Inflammatory macrophage treated with lipopolysaccharide for 4 hours (primary cell): ENCODE results near the gene FXYD4.
"Not testable (repeated sequence)": the region's sequence is repeated elsewhere in the genome, so short reads cannot be mapped to it uniquely, and the experiment has no call there.

ENCODE experiments used
- DNase-seq: peaks from one replicate; pipeline ENCODE4 v3.0.0-alpha.2; 2020

The FXYD4 gene, protein sequence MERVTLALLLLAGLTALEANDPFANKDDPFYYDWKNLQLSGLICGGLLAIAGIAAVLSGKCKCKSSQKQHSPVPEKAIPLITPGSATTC

DNA sequence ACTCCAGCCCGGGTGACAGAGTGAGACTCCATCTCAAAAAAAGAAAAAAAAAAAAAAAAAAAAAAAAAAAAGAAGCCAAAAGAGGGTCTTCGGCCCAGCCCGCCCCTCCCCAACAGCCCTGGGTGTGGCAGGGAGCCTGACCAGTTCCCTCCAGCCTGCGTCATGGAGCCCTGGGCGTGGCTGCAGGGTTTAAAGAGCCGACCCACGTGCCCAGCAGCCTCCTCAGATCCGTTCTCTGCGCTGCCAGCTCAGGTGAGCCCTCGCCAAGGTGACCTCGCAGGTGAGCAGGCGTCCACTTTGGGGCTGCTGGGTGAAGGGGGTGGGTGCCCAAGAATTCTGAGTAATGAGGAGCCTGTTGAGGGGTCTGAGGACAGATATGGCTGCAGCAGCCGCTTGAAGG, at the start of gene FXYD4:
FXYD4 (plus strand) TSS at position 219 of the 400 bp plus-strand sequence. CDS start 2,111 bp downstream, outside the sequence.
- no peak for DNase-seq

DNA sequence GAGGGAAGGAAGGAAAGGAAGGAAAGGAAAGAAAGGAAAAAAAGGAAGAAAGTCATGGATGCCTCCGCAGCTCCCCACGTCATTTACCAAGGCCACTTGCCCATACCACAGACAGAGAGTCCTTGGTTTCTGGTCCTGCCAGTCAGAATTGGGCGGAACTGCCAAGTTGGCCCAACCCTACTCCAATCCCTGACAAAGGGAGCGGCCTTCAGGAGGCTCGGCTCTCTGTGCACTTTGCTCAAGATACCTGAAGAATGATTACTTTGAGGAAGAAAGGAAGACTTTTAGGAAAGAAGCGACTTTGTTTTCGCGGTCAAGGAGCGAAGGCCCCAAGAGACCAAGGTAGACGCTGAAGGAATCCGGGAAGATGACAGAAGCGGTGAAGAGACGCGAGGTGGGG, 49.1 kb upstream of the FXYD4 start:
- no peak for DNase-seq

DNA sequence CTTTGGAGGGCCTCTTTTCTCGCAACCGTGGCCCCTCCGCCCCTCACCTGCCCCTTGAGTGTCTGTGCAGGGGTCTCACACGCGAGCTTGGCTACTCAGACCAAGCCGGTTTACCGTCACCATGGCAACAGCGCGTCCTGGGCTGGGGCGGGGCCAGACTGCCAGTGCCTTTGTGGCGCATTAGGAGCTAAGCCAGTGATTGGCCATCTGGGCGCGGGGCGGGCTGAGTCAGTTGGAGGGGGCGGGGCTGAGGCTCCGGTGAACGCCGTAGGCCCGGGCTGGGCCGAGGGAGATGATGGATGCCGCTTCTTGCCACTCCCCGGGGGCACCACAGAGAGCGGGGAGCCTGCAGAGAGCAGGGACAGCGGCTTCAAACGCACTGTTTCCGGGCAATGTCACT, 48.7 kb upstream of the FXYD4 start:
- peak; percentile 78 for DNase-seq

DNA sequence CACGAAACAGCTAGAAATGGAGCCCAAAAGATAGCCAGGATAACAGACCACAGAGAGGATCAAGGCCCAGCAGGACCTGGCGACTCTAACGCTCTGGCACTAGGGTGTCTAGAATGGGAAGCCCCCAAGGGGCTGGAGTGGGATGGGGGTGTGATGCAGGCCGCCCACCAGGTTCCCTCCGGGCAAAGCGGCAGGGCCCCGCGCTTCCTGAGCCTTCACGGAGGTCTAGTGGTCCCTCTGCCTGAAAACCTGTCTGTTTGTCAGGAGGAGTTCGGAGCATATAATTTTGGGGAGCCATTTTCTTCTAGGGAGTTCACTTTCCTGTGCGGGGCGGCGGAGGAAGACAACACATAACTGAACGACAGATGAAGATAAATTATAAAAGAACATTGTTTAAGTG, 48.2 kb upstream of the FXYD4 start:
- DNase-seq, result no peak

DNA sequence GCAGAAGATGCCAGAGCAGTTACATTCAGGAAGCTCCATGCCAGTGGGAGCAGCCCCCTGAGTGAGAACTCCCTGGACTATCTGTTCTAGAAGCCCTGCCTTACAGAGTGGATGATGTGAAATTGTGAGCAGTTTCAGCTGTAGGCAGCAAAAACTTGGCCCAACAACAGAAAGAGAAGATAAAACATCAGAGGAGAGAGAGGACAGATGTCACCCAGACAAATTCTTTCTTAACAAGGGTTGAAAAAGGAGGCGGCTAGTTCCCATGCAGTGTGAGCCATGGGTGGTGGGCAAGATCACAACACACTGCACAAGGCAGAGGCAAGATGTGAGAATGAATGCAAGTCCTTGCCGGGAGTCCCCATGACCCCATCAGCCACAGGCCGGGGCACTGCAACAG, 46.6 kb upstream of the FXYD4 start:
- DNase-seq, result no peak

DNA sequence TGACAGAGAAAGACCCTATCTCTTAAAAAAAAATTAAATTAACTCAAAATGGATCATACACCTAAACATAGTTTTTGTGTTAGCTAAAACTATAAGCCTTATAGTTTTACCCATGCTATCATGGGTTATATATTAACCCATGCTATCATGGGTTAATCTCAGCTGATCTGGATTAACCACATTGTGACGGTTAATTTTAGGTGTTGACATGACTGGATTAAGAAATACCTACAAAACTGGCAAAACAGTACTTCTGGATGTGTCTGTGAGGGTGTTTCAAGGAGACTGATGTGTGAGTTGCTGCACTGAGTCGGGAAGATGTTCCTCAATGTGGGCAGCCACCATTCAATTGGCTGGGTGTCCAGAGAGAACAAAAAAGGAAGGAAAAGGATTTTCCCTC, 44.3 kb upstream of the FXYD4 start:
- DNase-seq, result no peak

DNA sequence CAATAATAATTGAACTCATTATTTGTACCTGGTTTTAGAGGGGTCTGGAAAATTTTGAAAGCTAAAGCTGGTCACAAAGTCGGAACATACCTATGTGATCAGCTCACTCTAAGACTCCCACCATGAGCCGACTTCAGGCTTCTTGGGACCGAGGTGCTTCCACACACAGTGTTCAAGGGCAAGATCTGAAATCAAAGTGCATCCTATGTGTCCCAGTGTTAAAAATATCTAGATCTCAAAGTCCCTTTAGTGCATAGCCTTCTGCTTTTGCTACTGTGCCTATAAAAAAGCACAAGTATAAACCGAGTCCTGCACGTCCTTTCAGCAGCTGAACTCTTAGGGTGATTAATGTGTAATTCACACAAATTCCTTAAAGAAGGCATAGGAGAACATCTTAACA, 43.5 kb upstream of the FXYD4 start:
- no peak for DNase-seq

DNA sequence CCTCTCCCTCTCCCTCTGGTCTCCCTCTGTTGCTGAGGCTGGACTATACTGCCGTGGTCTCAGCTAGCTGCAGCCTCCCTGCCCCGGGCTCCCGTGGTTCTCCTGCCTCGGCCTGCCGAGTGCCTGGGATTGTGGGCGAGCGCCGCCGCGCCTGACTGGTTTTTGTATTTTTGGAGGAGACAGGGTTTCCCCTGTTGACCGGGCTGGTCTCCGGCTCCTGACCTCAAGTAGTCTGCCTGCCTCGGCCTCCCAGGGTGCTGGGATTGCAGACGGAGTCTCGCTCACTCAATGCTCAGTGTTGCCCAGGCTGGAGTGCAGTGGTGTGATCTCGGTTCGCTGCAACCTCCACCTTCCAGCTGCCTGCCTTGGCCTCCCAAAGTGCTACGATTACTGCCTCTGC, 42.6 kb upstream of the FXYD4 start:
- not testable (repeated sequence) for DNase-seq

DNA sequence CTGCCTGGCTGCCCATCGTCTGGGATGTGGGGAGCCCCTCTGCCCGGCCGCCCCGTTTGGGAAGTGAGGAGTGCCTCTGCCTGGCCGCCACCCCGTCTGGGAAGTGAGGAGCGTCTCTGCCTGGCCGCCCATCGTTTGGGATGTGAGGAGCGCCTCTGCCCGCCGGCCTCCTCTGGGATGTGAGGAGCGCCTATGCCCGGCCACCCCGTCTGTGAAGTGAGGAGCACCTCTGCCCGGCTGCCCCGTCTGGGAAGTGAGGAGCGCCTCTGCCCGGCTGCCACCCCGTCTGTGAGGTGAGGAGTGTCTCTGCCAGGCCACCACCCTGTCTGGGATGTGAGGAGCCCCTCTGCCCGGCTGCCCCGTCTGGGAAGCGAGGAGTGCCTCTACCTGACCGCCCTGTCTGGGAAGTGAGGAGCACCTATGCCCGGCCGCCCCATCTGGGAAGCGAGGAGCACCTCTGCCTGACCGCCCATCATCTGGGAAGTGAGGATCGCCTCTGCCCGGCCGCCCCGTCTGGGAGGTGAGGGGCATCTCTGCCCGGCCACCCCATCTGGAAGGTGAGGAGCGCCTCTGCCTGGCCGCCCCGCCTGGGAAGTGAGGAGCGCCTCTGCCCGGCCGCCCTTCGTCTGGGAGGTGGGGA, 42.1 kb upstream of the FXYD4 start:
- DNase-seq, result not testable (repeated sequence)

DNA sequence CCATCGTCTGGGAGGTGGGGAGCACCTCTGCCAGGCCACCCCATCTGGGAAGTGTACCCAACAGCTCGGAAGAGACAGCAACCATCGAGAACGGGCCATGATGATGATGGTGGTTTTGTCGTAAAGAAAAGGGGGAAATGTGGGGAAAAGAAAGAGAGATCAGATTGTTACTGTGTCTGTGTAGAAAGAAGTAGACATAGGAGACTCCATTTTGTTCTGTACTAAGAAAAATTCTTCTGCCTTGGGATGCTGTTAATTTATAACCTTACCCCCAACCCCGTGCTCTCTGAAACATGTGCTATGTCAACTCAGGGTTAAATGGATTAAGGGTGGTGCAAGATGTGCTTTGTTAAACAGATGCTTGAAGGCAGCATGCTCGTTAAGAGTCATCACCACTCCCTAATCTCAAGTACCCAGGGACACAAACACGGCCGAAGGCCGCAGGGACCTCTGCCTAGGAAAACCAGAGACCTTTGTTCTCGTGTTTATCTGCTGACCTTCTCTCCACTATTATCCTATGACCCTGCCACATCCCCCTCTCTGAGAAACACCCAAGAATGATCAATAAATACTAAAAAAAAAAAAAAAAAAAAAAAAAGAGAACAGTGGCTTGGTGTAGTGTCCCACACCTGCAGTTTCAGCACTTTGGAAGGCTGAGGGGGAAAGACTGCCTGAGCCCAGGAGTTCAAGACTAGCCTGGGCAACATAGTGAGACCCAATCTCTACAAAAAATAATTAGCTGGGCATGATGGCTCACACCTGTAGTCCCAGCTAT, 41.2 kb upstream of the FXYD4 start:
- DNase-seq, result not testable (repeated sequence)

DNA sequence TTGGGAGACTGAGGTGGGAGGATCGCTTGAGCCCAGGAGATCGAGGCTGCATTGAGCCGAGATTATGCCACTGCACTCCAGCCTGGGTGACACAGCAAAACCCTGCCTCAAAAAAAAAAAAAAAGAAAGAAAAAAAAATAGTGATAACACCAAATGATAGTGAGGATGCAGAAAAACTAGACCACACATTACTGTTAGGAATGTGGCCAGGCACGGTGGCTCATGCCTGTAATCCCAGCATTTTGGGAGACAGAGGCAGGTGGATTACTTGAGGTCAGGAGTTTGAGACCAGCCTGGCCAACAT, 40.7 kb upstream of the FXYD4 start:
- DNase-seq, result not testable (repeated sequence)

DNA sequence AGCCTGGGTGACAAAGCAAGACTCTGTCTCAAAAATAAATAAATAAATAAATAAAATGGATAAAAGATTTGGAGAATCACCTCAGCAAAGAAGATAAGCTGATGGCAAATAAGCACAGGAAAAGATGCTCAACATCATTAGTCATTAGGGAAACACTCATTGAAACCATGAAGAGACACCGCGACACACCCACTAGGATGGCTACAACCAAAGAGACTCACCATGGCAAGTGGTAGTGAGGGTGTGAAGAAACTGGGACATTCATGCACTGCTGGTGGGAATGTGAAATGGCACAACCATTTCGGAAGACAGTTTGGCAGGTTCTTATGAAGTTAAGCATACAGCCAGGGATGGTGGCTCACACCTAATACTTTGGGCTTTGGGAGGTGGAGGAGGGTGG, 37.8 kb upstream of the FXYD4 start:
- no peak for DNase-seq

DNA sequence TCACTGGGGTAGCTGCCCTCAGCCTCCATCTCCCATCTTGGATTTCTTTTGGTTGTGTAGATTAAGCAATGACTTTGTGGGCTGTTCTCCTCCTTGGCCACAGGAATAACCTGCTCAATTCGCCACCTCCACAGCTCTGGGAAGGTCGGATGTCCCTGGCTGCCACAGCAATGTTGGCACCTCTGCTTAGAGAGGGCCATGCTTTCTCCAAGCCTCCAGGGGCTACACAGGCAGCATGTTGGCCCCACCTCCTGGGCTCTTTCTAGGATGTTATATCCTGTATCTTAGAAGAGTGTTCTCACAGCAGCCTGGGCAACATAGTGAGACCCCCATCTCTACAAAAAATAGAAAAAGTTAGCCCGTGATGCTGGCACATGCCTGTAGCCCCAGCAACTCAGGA, 35.4 kb upstream of the FXYD4 start:
- no peak for DNase-seq

DNA sequence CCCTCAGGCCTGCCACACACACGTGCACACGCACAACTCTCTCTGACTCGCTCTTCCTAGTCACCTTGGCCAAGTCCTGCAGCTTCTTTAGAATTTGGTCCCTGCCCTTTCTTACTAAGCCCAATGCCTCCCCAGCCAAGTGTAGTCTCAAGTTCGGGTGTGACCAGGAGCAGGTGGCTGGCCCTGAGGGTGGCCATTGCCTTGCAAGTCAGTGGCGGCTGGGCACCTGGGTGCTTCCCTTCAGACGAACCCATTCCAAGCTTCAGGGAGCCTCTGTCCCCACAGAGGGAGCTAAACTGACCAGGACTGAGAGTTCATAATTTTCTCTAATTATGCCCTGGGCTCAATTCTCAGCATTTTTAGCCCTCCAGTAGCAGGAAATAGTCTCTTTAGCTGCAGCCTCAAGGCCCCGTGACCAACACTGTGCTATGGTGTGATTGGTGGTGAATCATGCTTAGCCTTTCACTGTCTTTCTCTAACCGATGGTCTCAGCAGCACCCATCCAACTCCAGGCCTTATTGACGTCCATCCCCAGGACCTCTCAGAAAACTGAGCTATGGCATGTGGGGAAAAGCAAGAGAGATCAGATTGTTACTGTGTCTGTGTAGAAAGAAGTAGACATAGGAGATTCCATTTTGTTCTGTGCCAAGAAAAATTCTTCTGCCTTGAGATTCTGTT, 34.7 kb upstream of the FXYD4 start:
- no peak for DNase-seq

DNA sequence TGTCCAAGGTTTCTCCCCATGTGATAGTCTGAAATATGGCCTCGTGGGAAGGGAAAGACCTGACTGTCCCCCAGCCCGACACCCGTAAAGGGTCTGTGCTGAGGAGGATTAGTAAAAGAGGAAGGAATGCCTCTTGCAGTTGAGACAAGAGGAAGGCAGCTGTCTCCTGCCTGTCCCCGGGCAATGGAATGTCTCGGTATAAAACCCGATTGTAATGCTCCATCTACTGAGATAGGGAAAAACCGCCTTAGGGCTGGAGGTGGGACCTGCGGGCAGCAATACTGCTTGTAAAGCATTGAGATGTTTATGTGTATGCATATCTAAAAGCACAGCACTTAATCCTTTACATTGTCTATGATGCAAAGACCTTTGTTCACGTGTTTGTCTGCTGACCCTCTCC, 33.9 kb upstream of the FXYD4 start:
- DNase-seq, result not testable (repeated sequence)

DNA sequence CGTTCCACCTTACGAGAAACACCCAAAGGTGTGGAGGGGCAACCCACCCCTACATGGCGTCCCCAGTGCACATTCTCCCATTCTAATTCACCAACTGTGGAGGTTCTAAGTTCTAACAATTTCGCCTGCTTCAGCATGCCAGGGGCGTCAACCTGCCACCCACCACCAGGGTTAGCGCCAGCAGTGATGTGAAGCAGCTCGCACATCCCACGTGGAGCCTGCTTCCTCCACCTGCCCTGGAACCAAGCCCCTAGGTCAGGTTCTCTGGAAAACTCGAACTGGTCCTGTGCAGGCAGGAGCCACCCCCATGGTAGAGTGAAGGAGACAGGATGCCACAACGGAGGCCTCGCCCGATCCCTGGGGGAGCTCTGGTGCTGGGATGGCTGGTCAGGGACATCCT, 33.3 kb upstream of the FXYD4 start:
- no peak for DNase-seq

DNA sequence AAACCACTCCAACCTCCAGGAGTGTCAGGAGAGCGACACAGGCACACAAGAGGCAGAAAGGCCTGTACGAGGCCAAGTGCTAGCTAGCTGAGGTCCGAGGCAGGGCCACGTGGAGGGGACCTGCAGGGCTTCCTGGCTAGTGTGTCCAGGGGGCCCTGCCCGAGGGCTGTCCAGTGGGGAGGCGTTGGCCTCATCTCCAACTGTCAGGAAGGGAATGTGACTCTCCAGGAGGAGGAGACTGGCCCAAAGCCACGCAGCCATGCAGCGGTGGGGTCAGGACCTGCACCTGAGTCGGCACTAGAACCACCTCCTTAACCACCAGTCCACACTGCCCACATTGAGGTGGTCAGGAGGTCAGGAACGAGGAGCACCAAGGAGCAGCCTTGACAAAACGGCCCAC, 32.3 kb upstream of the FXYD4 start:
- DNase-seq, result no peak

DNA sequence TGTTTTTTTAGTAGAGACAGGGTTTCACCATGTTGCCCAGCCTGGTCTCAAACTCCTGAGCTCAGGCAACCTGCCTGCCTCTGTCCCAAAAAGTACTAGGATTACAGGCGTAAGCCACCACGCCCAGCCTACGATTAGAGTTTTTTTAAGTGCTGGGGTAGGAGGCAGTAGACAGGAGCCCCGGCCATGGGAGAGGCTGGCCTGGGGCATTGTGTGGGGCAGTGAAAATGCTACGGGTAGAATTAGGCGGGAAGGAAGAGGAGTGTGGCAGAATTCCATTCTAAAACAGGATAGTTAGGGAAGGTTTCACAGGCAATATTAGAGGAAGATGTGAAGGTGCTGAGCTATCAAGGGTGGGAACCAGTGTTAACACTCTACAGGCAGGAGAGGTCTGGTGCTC, 31.3 kb upstream of the FXYD4 start:
- no peak for DNase-seq

DNA sequence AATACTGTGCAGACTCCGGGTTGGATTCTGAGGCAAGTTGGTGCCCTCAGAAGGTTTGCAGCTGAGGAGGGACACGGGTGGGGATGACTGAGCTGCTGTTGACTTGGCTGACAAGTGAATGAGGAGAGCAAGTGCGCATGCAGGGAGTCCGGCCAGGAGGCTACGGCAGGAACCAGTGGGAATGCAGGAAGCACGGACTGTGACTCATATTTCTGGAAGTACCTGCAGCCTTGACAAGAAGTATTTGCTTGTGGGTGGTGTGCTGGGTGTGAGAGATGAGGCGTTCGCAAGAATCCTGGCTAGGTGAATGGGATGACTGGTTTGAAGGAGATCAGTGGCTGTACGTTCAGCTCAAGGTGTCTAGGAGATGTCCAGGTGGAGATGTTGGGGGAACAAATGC, 30.8 kb upstream of the FXYD4 start:
- DNase-seq, result no peak

DNA sequence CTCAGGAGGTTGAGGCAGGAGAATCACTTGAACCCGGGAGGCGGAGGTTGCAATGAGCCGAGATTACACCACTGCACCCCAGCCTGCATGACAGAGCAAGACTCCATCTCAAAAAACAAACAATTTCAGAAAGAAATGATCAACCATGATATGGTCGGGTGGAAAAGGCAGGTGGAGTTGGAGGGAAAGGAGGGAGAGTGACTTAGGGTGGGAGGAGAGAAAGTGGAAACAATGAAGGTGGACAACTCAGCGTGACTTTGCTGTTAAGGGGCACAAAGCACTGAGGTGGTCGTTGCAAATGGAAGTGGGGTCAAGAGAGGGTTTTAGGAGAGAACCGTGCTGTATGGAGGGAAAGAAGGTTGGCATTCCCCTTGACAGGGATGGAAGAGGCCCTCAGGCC, 30.0 kb upstream of the FXYD4 start:
- DNase-seq, result no peak

DNA sequence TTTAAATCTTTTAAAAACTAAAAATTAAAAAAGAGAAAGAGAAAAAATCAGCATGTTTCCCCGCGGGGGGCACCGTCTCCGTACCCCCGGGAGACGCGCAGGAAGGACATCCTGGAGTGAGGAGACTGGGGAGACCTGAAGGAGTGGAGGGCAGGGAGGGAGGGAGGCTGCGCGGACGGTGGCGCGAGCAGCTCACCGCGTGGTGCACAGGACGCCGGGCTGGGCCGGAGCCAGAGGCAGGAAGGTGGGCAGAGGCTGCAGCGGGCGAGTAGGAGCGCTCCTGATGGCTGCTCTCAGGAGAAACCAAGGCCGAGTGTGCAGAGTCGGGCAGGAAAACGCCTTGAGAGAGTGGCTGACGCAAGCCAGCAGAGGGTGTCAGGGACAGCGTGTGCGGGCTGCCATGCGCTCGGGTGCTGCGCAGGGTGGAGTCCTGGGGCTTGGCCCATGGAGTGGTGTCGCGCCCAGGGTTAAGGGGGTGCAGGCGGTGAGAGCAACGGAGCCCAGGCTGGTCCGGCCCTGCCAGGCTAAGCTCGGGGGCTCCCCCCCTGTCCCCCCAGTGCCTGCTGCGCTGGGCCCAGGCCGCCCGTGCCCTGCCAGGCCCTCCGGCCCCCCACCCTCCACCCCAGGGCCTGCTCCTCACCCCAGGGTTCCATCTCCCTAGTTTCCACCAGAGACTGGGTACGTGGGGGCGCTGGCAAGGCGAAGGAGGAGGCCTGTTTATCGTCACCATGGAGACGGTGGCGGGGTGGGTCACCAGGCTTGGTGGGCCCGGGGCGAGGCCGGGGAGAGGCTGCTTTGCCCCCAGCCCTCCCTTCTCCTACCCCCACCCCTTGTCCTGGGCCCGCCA, 28.9 kb upstream of the FXYD4 start:
- no peak for DNase-seq

DNA sequence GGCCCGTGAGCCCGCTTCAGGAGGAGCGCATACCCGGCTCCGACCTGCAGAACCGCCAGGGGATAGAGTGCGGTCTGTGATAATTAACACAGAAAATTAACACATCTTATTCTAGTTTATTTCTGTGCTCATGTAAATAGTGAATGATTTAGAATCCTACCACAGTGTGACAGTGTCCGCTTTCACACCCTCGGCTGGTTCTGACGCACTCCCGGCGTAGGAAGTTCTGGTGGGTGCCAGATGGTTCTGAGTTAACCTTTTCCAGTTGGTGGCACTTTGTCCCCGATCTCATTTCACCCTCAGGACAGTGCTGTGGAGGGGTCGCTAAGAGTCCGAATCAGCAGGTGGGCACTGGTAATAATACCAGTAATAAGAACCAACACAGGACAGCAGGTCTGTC, 28.3 kb upstream of the FXYD4 start:
- DNase-seq, result no peak

DNA sequence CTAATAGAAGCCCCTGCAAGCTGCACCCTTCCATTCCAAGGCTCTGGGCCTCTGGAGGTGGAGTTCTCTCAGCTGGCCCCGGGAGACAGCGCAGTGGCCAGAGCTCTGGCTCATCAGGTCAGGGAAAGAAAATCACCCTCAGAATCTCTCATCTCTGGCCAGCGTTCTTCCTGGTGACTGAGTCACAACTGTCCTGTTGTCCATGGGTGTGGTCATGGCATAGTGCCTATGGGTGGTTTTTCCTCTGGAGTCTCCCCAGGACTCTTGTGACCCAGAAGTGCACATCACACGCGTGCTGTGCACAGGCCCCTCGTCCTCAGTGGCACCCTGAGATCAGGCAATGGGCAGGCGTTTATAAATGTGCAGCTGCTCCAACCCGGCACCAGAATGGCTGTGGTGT, 27.4 kb upstream of the FXYD4 start:
- no peak for DNase-seq
